IMR-90 (cell line): Measurements from ENCODE around the gene LGSN. TPM values are rescaled to one million over a fixed set of nuclear protein-coding genes. Genes with fewer than 3 reads are reported as not detected.

Source experiments
- ATAC-seq: fragments of 200-7000 bp; cut with Tn5 transposase; 2 replicates; pipeline ENCODE4 v1.9.1; 2020; ENCODE audit warnings: low read depth, mild to moderate bottlenecking, moderate library complexity
- BruUV-seq: library from RNA; stranded (reverse); fragments of 400-500 nt; replicated peaks from 2 replicates; lab custom pipeline; 2021; lab: Mats Ljungman, UMichigan
- CTCF ChIA-PET: fragments of 300-600 bp; formaldehyde crosslinking; extraction: SDS; loops from one replicate; lab custom pipeline; 2021; ENCODE audit warnings: antibody characterized with exemption; lab: Yijun Ruan, JAX
- POLR2A ChIA-PET: fragments of 300-600 bp; sonication (Branson Sonifier 250); formaldehyde crosslinking; loops from one replicate; lab custom pipeline; 2022; ENCODE audit warnings: antibody characterized with exemption; ENCODE audit not compliant: unreplicated experiment; lab: Charles Lee
- DNase-seq: peaks from one replicate; pipeline ENCODE4 v3.0.0; 2013
- H2AFZ ChIP-seq: replicated peaks from 2 replicates; pipeline ENCODE3; 2013; ENCODE audit warnings: low read length, mild to moderate bottlenecking; ENCODE audit not compliant: poor library complexity
- H2AK5ac ChIP-seq: 2 replicates; pipeline ENCODE4 v1.6.1; 2013; ENCODE audit warnings: low read depth, low read length, inconsistent platforms
- H2AK9ac ChIP-seq: replicated peaks from 2 replicates; pipeline ENCODE3; 2013; ENCODE audit warnings: mild to moderate bottlenecking, low read depth, low read length, moderate library complexity; ENCODE audit not compliant: poor library complexity
- H2BK120ac ChIP-seq: 2 replicates; pipeline ENCODE4 v1.6.1; 2013; ENCODE audit warnings: low read depth, low read length, inconsistent platforms
- H2BK15ac ChIP-seq: 3 replicates; pipeline ENCODE4 v1.6.1; 2013; ENCODE audit warnings: low read depth, low read length, inconsistent platforms
- H2BK20ac ChIP-seq: 2 replicates; pipeline ENCODE4 v1.6.1; 2013; ENCODE audit warnings: low read depth, mild to moderate bottlenecking, inconsistent platforms, low read length, moderate library complexity
- H2BK5ac ChIP-seq: 2 replicates; pipeline ENCODE4 v1.6.1; 2013; ENCODE audit warnings: mild to moderate bottlenecking, low read depth, low read length, inconsistent platforms; ENCODE audit not compliant: poor library complexity, severe bottlenecking
- H3K14ac ChIP-seq: replicated peaks from 2 replicates; pipeline ENCODE4 v1.6.1; 2013; ENCODE audit warnings: low read depth, low read length, inconsistent platforms
- H3K18ac ChIP-seq: 2 replicates; pipeline ENCODE4 v1.6.1; 2013; ENCODE audit warnings: low read depth, low read length, control low read depth
- H3K23ac ChIP-seq: 2 replicates; pipeline ENCODE4 v1.6.1; 2013; ENCODE audit warnings: low read depth, low read length, inconsistent platforms
- H3K27ac ChIP-seq: 2 replicates; pipeline ENCODE4 v1.5.1; 2013; ENCODE audit warnings: mild to moderate bottlenecking, control low read depth, low read length; ENCODE audit not compliant: insufficient read depth
- H3K27me3 ChIP-seq: 2 replicates; pipeline ENCODE4 v1.6.1; 2013; ENCODE audit warnings: low read length; ENCODE audit not compliant: control insufficient read depth, insufficient read depth
- H3K36me3 ChIP-seq: 2 replicates; pipeline ENCODE4 v1.6.1; 2013; ENCODE audit warnings: low read length, mixed read lengths; ENCODE audit not compliant: control insufficient read depth, insufficient read depth
- H3K4ac ChIP-seq: 2 replicates; pipeline ENCODE4 v1.6.1; 2013; ENCODE audit warnings: low read depth, low read length, inconsistent platforms
- H3K4me1 ChIP-seq: 2 replicates; pipeline ENCODE4 v1.6.1; 2013; ENCODE audit warnings: low read length, mixed read lengths; ENCODE audit not compliant: control insufficient read depth, insufficient read depth
- H3K4me2 ChIP-seq: 2 replicates; pipeline ENCODE4 v1.6.1; 2013; ENCODE audit warnings: low read depth, mild to moderate bottlenecking, control low read depth, low read length, moderate library complexity
- H3K4me3 ChIP-seq: 2 replicates; pipeline ENCODE4 v1.5.1; 2013; ENCODE audit warnings: low read depth, mild to moderate bottlenecking, control low read depth, low read length, moderate library complexity; ENCODE audit not compliant: insufficient read depth
- H3K56ac ChIP-seq: 2 replicates; pipeline ENCODE4 v1.6.1; 2013; ENCODE audit warnings: low read length, inconsistent platforms; ENCODE audit not compliant: insufficient read depth; ENCODE audit errors: extremely low read depth
- H3K79me1 ChIP-seq, 2 experiments: 2 replicates each; pipeline ENCODE4 v1.6.1; 2013; ENCODE audit warnings: low read length in 2 of 2, inconsistent platforms in 1 of 2, low read depth in 1 of 2
- H3K9ac ChIP-seq: 2 replicates; pipeline ENCODE4 v1.6.1; 2013; ENCODE audit warnings: low read depth, low read length, control low read depth
- H3K9me1 ChIP-seq: 2 replicates; pipeline ENCODE4 v1.6.1; 2013; ENCODE audit warnings: low read length, inconsistent platforms; ENCODE audit not compliant: insufficient read depth
- H3K9me3 ChIP-seq: 2 replicates; pipeline ENCODE4 v1.6.1; 2013; ENCODE audit warnings: low read length; ENCODE audit not compliant: control insufficient read depth, insufficient read depth
- H4K20me1 ChIP-seq: 2 replicates; pipeline ENCODE4 v1.6.1; 2013; ENCODE audit warnings: low read length, inconsistent platforms; ENCODE audit not compliant: insufficient read depth
- H4K5ac ChIP-seq: 2 replicates; pipeline ENCODE4 v1.6.1; 2013; ENCODE audit warnings: mild to moderate bottlenecking, low read depth, low read length, control low read depth
- H4K8ac ChIP-seq, 2 experiments: 2 replicates each; pipeline ENCODE4 v1.6.1; 2013; ENCODE audit warnings: low read depth in 2 of 2, low read length in 2 of 2, control low read depth in 1 of 2, inconsistent platforms in 1 of 2
- H4K91ac ChIP-seq: 2 replicates; pipeline ENCODE4 v1.6.1; 2013; ENCODE audit warnings: low read depth, low read length, inconsistent platforms; ENCODE audit not compliant: insufficient read depth
- MAZ ChIP-seq: IDR thresholded peaks from 2 replicates; pipeline ENCODE4 v1.6.1; 2012; ENCODE audit warnings: low read depth, mild to moderate bottlenecking, low read length, improper control_type of control experiment, moderate library complexity, borderline replicate concordance
- RCOR1 ChIP-seq: IDR thresholded peaks from 2 replicates; pipeline ENCODE4 v1.6.1; 2012; ENCODE audit warnings: mild to moderate bottlenecking, low read length, improper control_type of control experiment; ENCODE audit not compliant: insufficient replicate concordance
- dilution Hi-C: fragments of 300-500 bp; cut with HindIII; formaldehyde crosslinking; loops from one replicate; pipeline ENCODE4 v1.14.3; 2018; ENCODE audit warnings: low sequenced_read_pairs; ENCODE audit not compliant: unreplicated experiment
- in situ Hi-C: fragments of 300-500 bp; cut with MboI; formaldehyde crosslinking; loops from 3 replicates; pipeline ENCODE4 v1.14.3; 2019; ENCODE audit warnings: low sequenced_read_pairs, inconsistent platforms, mixed read lengths
- intact Hi-C: fragments of 100-400 bp; cut with micrococcal nuclease; formaldehyde crosslinking; loops from 2 replicates; pipeline ENCODE4 v1.10.0; 2022
- polyA plus RNA-seq, 3 experiments: library from polyadenylated mRNA; depleted of rRNA; stranded (reverse); fragments of >200 nt; gene quantifications; 2 replicates each; pipeline ENCODE4 v1.2.3, GENCODE V29; 2012; ENCODE audit warnings: low replicate concordance in 1 of 3
- total RNA-seq: library from RNA; depleted of rRNA; stranded (reverse); fragments of >200 nt; gene quantifications from 2 replicates; pipeline ENCODE4 v1.2.3, GENCODE V29; 2012

Gene LGSN
- total and polyA plus RNA-seq, 2 of the 4 experiments (the other 2 are of a cell fraction) = not detected

DNA sequence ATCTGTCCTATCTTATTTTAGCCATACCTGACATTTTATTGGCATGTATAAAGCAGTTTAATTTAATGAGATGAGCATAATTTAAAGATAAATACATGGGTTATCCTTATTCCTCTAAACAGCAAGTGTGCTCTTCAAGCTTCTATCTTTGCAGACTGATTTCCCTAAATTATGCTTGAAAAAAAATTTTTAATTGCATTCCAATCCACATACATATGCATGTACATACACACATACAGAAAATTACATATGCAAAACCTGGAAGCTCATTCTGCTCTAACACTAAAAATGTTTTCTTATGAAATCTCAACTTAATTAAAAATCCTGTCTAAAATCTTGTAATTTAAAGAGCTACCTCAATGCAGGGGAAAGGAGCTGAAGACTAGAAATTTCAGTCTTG lies 73.2 kb downstream of the LGSN start:
- no peak overlapping the region for H2BK5ac ChIP-seq
- no peak overlapping the region for H3K56ac ChIP-seq
- no peaks in the 10 kb centered on the region for H3K9me3 ChIP-seq
- H2AFZ ChIP-seq = no peak overlapping the region
- no peak overlapping the region for H3K27ac ChIP-seq
- dilution Hi-C loops = no loop called here
- H2AK9ac ChIP-seq = no peak overlapping the region
- H3K9ac ChIP-seq = no peak overlapping the region
- no TSS peak for BruUV-seq
- no peak overlapping the region for H4K91ac ChIP-seq
- no peak overlapping the region for H2BK15ac ChIP-seq
- H3K23ac ChIP-seq = no peak overlapping the region
- H3K4me3 ChIP-seq = no peak overlapping the region
- H3K9me1 ChIP-seq = no peaks in the 10 kb centered on the region
- H4K20me1 ChIP-seq = no peaks in the 10 kb centered on the region
- no peak overlapping the region for H2BK20ac ChIP-seq
- H3K27me3 ChIP-seq = no peaks in the 10 kb centered on the region
- ChIA-PET POLR2A (no interaction called here), CTCF (no interaction called here)
- H3K4me1 ChIP-seq = no peaks in the 10 kb centered on the region
- DNase-seq (no peak), ATAC-seq (no peak)
- intact Hi-C loops = no loop called here
- H3K18ac ChIP-seq = no peak overlapping the region
- no peak overlapping the region for H4K5ac ChIP-seq
- H3K36me3 ChIP-seq = no peaks in the 10 kb centered on the region
- TF ChIP-seq MAZ = no peak
- TF ChIP-seq RCOR1 = no peak
- H2AK5ac ChIP-seq = no peak overlapping the region
- no peak overlapping the region for H3K14ac ChIP-seq
- no peak overlapping the region for H3K4me2 ChIP-seq
- H3K79me1 ChIP-seq = no peaks in the 10 kb centered on the region
- H3K4ac ChIP-seq = no peak overlapping the region
- H4K8ac ChIP-seq = no peak overlapping the region
- H2BK120ac ChIP-seq = no peak overlapping the region
- in situ Hi-C loops = no loop called here
